Measurements from ENCODE around the gene EEF2KMT.
A peak's percentile ranks its signal among the peaks of the same experiment; 100 is the strongest.
"Not testable (repeated sequence)": the region's sequence is repeated elsewhere in the genome, so short reads cannot be mapped to it uniquely, and the experiment has no call there.

EEF2KMT gene, protein sequence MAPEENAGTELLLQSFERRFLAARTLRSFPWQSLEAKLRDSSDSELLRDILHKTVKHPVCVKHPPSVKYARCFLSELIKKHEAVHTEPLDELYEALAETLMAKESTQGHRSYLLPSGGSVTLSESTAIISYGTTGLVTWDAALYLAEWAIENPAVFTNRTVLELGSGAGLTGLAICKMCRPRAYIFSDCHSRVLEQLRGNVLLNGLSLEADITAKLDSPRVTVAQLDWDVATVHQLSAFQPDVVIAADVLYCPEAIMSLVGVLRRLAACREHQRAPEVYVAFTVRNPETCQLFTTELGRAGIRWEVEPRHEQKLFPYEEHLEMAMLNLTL

DNA sequence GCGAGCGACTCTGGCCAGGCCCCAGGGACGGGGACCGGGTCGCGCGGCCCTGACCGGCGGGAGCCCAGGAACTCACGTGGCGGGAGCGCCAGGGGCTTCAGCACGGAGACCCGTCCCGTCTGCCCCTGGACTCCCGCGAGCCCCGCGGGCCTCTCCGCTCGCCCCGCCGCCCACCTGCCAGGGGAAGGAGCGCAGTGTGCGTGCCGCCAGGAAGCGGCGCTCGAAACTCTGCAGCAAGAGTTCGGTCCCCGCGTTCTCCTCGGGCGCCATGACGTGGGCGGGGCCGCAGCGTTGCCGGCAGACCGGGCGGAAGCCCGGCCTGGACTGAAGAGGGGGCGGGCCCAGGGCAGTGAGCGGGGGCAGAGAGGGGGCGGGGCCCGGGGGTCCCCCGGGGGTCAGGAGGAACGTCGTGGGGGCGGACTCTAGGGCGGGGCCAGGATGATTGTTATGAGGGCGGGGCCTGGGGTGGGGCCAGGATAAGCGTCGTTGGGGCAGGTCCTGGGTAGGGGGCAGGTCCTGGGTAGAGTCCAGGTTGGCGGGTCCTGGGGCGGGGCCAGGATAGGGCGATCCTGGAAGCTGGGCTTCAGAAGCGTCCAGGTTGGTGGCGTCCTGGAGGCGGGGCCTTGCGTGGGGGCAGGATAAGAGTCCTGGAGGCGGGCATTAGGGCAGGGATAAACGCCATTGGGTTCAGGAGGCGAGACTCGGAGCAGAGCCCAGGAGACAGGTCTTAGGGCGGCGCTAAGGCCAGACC, at the start of gene EEF2KMT:
EEF2KMT (minus strand) TSS at position 326 of the 751 bp plus-strand sequence; CDS start at position 270, 56 bp downstream.
- peak; percentile 100 for DNase-seq

DNA sequence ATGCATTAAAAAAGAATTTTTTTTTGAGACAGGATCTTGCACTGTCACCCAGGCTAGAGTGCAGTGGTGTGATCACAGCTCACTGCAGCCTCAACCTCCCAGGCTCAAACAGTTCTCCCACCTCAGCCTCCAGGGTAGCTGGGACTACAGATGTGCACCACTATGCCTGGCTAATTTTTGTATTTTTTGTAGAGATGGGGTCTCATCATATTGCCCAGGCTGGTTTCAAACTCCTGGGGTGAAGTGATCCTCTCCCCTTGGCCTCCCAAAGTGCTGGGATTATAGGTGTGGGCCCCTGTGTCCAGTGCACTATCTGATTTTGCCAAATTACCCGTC, 47.0 kb upstream of the EEF2KMT start:
- not testable (repeated sequence) for DNase-seq

DNA sequence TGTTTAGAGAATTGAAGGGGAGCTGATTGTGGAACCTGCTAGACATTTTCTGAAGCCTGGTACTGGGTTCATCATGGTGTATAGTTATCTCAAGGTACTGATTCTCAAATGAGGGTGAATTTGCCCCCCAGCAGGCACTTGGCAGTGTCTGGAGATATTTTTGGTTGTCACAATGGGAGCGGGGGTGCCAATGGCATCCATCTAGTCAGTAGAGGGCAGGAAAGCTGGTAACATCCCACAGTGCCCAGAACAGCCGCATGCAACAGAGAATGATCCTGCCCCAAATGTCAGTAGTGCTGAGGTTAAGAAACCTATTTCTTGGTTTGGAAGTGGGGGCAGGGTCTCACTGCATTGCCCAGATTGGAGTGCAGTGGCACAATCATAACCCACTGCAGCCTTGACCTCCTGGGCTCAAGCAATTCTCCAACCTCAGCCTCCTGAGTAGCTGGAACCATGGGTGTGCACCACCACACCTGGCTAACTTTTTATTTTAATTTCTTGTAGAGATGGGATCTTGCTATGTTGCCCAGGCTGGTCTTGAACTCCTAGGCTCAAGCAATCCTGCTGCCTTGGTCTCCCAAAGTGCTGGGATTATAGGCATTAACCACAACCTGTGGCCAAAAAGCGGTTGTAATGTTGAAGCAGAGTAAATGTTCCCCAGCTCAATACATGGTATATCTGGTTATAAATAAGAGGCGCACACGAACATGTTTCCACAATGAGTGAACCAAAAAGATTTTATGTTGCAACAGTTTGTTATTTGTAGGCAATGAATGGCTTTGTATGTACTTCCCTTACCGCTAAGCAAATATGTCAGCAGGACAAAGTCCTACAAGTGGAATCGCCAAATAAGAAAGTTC, 46.4 kb upstream of the EEF2KMT start:
- no peak for DNase-seq

DNA sequence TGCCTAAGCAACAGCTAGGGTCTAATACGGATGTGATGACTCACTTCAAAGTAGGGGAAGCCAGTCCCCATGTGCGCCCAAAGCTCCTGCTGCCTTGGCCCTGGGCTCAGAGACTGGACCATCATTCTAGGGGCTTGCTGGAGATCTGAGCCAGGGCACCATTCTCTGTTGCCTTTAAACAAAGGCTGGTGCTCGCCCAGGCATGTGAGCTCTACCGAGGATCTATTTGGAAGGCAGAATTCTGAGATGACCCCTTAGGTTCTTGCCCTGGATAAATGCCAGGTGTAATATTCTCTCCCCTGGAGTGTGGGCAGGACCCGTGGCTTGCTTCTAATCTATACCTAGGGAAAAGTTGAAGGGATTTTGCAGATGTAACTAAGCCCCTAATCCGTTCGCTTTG, 42.6 kb upstream of the EEF2KMT start:
- not testable (repeated sequence) for DNase-seq

DNA sequence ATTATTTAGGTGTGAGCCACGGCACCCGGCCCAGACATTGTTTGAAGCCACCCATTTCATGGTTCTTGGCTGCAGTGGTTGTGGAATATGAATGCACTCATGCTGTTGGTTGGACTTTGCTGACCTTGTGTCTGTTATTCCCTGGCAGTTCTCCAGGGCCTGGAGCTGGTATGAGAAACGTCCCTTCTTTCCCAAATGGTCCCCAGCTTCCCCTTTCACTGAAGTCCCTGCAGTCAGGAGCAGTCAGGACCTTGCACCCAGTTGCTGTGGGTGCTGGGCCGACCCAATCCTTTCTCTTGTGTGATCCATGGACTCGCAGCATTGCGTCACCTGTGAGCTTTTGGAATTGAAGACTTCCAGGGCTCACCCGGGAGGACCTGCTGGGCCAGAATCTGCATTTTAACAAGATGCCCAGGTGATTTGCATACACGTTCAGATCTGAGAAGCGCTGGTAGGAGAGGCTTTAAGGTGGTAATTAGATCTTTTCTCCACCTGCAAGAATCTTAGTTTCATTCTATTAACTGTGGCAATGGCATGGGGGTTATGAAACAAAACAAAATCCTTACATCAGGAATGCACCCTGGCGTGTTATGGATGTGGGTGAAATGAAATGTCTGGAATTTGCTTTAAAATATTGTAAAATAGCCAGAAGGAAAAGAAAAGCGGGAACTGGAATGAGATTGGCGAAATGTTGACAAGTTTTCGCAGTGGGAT, 37.3 kb upstream of the EEF2KMT start:
- DNase-seq: not testable (repeated sequence)

DNA sequence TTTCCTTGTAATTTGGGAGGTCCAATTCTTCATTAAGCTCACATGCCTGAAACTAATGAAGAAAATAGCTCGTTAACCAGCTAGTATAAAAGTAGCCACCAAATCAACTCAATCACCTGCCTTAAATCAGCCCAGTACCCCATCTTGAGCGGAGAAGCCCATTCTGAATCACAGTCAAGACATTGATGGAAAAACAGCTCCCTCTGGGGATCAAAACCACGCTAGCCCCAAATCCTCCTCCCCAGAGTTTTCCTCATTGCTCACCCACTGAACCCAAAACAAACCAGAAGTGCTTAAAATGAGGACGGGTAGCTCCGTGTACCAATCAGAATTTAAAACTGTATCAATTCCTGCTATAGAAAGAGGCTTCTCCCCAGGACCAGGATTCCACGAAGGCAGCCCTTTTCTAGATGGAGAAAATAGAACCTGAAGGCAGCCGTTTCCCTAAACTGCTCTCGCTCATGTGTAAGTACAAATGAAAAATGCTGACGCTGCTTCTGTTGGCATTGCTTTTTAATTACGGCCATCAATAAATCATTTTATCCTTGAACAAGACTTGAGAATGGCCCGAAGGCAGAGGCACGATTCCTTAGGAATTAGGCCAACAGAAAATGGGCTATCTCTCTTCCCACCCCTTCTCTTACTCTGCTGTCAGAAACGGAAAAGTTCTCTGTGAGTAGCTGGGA, 35.5 kb upstream of the EEF2KMT start:
- DNase-seq: not testable (repeated sequence)

DNA sequence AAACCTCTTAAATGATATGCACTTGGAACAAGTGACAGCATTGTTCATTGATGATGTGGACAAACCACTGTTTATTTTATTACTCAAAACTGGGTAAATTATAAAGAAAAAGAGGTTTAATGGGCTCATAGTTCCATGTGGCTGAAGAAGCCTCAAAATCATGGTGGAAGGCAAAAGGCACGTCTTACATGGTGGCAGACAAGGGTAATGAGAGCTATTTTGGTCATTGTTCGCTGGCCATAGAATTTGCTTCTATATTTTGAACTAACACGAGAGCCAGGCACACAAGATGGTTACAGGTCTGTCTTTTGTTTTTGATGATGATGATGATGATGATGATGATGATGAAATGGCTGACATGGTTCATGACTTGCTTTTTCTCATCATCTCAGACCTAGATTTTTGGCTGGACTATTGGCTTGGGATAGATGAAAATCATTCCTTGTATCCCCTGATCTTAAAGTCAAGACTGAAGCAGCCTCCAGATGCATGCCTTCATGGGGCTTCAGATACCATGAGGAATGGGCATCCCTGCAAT, 33.9 kb upstream of the EEF2KMT start:
- DNase-seq: not testable (repeated sequence)

DNA sequence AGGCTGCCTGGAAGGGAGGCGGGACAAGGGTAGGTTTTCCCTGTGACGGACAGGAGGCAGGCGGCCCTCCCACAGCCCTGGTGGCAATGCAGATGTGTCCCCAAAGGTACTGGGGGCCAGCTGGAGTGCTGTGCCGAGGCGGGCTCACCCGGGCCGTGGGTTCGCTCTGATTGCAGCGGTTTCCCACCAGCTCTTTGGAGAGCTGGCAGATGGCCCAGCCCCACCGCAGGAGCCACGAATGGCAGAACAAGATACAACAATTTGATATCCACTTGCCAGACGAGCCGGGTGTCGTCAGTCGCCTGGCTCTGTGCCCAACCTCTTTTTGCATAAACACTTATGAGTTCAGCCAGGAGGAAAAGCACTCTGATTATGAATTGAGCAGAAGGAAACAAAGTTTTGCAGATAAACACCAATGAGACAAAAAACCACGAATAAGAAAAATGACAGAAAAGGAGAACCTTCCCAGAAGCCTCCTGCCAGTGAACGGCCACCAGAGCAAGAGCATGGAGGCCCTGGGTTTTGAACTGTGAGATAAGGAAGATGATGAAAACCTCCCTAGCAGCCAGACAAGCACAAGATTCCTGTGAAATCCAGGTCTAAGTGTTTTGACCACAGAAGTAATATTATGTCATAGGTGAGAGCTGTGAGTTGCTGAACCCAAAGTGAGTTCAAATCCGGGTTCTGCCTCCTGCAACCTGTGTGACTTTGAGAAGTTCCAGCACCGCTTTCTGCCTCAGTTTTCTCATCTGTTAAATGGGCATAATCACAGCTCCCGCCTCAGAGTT, 19.9 kb upstream of the EEF2KMT start:
- peak; percentile 63 for DNase-seq

DNA sequence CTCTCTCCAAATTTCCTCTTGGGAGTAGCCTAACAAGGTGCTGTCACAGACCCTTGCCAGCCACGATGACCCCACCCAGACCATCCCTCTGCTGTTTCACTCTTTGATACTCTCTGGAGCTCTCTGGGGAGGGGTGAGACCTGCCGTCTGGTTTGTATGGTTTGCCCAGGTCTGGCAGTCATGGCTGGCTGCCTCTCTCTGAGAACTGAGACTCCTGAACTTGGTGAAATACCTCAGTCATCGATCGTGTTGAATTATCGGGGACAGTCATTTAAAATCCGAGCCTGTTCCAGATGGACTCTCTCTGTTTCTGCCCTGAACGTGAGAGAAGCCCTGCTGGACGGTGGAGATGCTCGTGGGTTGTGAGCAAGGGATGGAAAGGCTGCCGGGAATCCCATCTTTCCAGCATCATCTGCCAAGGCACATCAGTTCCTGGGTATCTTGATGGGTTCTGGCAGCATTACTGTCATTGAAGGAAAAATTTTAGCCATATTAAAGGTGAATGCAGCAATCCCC, 19.2 kb upstream of the EEF2KMT start:
- DNase-seq: not testable (repeated sequence)

DNA sequence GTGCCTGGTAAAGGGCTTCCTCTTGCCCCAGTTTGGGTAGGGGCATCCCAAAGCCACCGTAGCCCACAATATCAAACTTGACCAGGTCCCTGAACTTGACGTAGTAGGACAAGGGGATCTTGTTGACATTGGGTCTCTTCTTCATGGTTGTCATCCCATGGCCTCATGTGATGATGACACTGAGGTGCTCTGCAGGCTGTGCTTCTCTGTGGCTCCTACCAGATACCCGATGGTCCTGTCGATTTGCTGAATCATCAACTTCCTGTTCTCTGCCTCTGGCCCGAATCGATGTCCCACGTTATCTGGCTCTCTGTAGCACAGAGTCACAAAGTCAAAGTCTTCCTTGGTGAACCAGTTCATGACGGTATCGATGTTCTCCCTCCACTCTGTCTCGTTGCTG, 13.3 kb upstream of the EEF2KMT start:
- DNase-seq: not testable (repeated sequence)

DNA sequence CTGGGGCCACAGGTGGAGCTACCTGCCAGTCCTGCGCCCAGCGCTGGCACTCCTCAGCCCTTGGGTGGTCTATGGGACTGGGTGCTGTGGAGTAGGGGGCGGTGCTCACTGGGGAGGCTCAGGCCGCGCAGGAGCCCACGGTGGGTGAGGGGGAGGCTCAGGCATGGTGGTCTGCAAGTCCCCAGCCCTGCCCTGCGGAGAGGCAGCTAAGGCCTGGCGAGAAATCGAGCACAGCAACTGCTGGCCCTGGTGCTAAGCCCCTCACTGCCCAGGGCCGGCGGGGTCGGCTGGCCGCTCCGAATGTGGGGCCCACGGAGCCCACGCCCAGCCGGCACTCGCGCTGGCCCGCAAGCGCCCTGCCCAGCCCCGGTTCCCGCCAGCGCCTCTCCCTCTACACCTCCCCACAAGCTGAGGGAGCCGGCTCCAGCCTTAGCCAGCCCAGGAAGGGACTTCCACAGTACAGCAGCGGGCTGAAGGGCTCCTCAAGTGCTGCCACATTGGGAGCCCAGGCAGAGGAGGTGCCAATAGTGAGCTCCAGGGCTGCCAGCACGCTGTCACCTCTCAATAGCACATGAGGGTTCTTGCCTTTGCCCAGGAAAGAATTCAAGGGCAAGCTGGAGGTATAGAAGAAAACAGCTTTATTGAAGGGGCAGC, 11.0 kb upstream of the EEF2KMT start:
- no peak for DNase-seq

DNA sequence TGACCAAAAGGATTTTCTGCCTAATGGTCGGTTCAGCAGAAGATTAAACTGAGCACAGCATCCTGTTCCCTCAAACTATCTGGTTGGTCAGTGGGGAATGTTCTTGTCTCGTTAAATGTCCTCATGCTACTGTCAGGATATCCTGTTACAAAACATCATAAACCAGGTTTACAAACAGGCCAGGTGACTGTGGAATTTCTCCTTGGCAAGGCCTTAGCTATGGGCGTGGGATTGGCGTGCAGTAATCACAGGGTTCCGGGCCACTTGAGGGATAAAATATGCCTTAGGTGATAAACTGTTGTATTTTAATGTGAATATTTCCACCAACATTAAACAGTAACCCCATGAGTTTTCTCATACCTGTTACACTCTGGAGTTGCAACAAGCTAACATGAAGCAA, 7.4 kb upstream of the EEF2KMT start:
- not testable (repeated sequence) for DNase-seq

DNA sequence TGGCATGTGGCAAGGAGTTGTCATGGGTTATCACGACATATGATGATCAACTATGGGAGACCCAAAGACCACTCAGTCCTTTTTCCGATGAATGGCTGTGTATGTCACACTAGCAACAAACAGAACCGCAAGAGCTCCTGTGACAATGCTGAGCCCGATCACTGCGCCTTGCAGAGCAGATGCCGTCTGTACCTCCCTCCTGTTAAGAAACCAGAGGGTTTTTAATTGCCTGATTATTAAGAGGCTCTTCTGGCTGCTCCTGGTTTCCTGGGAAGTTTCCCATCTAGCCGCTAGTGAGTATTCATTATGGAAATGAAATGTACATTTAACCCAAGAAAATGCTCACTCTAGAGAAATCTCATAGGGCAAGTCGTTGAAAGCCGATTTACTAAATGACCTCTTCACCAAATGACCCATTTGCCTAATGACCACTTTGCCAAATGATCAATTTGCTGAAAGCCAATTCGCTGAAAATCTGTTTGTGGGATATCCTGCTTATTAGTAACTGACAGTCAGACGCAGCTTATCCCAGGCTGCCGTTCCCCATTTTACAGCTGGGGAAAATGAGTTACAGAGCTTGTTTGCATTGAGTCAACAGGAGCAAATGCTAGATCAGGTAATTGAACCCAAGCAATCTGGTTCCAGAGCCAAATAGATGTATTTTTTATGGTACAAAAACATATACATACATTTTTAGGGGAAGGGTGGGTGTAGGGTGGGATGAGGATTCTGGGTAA, 5.9 kb upstream of the EEF2KMT start:
- DNase-seq: not testable (repeated sequence)

DNA sequence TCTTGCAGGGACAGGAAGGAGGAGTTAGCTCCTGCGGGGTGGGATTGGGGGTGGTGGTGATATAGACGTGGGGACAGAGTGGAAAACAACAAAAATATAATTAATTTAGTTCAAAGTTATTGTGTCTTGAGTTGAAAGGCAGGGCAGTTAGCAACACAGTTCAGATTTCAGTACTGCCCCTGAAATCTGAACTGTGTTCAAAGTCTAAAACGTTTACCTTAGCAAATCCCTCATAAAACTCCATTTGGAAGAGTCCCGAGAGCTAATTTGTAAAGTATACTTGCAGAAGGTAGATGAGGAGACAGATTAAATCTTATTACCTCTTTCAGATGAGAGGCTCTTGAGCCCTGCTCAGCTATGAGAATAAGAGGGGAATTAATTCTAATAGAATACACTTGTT, 1.6 kb upstream of the EEF2KMT start:
- not testable (repeated sequence) for DNase-seq

DNA sequence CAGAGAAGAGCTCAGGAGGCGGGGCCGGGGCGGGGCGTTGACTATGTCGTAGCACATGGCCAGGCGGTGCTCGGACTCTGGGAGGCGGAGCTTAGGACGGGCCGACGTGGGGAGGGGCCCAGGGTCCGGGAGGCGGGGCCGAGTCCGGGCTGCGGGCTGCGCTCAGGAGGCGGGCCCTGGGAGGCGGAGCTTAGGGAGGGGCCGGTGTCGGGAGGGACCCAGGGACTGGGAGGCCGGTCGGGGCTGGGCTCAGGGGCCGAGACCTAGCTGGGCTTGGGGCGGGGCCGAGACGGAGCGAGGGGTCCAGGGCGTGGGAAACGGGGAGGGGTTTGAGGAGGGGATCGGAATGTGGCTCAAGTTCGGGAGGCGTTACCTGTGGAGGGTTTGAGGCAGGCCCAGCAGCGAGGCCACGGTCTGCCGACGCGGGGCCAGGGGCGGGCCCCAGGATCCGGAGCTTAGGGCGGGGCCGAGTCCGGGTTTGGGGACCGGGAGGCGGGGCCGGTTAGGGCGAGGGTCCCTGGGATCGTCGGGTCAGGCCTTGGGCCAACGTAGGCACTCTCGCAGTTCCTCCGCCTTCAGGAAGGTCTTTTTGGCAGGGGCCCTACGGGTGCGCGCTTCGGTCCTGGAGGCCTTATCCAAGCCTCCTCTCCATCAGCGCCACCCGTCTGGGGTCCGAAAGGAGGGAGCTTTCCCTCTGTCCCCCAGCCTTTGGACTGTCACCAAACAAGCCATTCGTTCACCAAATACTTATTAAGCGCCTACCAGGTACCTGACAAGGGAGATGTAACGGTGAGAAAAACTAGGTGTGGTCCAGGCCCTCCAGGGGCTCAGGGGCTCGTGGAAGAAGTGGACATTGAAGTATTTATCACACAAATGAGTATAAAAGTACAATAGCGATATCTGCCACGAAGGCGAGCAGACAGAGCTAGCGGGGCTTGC, 895 bp upstream of the EEF2KMT start:
- peak; percentile 87 for DNase-seq

DNA sequence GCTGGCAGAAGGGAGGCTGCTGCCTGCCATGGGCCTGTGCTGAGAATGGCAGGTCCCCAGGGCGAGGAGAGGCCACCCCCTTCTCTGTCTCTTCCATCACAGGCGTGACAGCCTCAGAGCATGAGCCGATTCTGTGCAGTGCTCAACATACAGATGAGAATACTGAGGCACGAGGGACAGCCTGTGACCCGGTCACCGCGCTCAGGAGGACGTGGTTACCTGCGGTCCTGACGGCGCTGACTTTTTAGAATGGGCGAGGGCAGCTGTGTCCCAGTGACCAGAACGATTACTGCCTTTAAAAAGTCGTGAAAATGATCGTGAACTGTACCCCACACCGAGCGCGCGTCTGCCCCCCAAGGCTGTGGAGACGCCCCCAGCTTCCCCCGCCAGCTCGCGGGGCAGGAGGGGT, 530 bp downstream of the EEF2KMT start:
- peak; percentile 55 for DNase-seq

DNA sequence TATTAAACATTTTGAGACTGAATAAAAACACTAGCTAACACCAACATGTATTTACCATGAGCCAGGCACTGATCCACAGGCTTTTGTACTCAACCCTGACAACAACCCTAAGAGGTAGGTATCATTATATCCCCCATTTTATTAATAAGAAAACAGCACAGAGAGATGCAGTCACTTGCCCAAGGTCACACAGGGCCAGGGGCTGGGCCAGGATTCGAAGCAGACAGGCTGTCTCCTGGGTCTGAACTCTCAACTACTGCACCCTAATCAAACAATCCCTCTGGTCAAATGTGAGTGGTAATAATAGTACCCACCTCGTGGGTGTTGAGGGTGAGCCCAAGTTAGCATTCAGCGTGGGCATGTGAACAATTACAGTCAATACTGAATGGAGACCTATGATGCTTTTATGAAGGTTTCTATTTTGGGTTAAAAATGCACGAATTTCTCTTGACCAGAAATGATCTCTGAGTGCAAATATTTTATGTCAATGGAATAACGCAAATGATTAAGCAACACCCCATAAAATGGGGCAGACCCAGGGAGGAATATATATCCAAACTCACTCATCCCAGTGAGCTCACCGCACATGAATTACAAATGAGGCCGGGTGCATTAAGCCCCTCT, 1.0 kb downstream of the EEF2KMT start:
- not testable (repeated sequence) for DNase-seq

Measured in right forelimb (tissue), 1 donor.